MM.1S (cell line): Measurements from ENCODE around the gene FOSL1.

Experiments used
- CTCF ChIP-seq: fragments of 300-600 bp; sonication (generic); IDR thresholded peaks from 2 replicates; pipeline ENCODE4 v1.5.1; 2016; ENCODE audit warnings: antibody characterized with exemption, low read length, mixed read lengths
- EZH2 ChIP-seq: fragments of 300-600 bp; sonication (generic); optimal IDR thresholded peaks from 2 replicates; pipeline ENCODE3; 2017; ENCODE audit warnings: low read depth, mild to moderate bottlenecking, antibody characterized with exemption, low read length, mixed read lengths
- EZH2phosphoT487 ChIP-seq: fragments of 300-600 bp; sonication (generic); IDR thresholded peaks from 2 replicates; pipeline ENCODE4 v1.6.1; 2018; ENCODE audit warnings: antibody characterized with exemption, low read length

GRCh38 chr11:65862941-65863888 is 37.0 kb downstream of the FOSL1 start:
- TF ChIP-seq CTCF, result no peak
- no peak for TF ChIP-seq EZH2phosphoT487
- TF ChIP-seq EZH2, result no peak
